Mesothelial cell of epicardium (in vitro differentiated cells): ENCODE measurements around the gene IL19. TPM values are rescaled to one million over a fixed set of nuclear protein-coding genes. Genes with fewer than 3 reads are reported as not detected.

Experiments
- DNase-seq, 2 experiments: peaks; one replicate each; pipeline ENCODE4 v3.0.0; 2021; ENCODE audit warnings: low spot score in 2 of 2; ENCODE audit not compliant: unreplicated experiment in 2 of 2
- H3K27ac Mint-ChIP-seq: 2 replicates; pipeline ENCODE4 v1.8.0; 2021; ENCODE audit warnings: mixed read lengths
- H3K27me3 Mint-ChIP-seq: 2 replicates; pipeline ENCODE4 v1.8.0; 2021; ENCODE audit warnings: low read depth, mixed read lengths
- H3K36me3 Mint-ChIP-seq: 2 replicates; pipeline ENCODE4 v1.8.0; 2021; ENCODE audit warnings: mixed read lengths
- H3K4me1 Mint-ChIP-seq: 2 replicates; pipeline ENCODE4 v1.8.0; 2021; ENCODE audit warnings: mixed read lengths
- H3K4me3 Mint-ChIP-seq: 2 replicates; pipeline ENCODE4 v1.8.0; 2021; ENCODE audit warnings: mild to moderate bottlenecking, moderate library complexity, mixed read lengths
- H3K9me3 Mint-ChIP-seq: 2 replicates; pipeline ENCODE4 v1.8.0; 2021; ENCODE audit warnings: mixed read lengths
- total RNA-seq: library from RNA; stranded (reverse); gene quantifications from 3 replicates; pipeline ENCODE4 v1.2.1, GENCODE V29; 2021
- TF ChIP-seq, protein P1 (sequence below): fragments of 200-600 bp; sonication (generic); IDR thresholded peaks from one replicate; pipeline ENCODE4 v1.5.0; 2021; ENCODE audit warnings: antibody characterized with exemption; ENCODE audit not compliant: unreplicated experiment

Gene IL19
- total RNA-seq, 1 donor from 2014 or later = not detected

DNA sequence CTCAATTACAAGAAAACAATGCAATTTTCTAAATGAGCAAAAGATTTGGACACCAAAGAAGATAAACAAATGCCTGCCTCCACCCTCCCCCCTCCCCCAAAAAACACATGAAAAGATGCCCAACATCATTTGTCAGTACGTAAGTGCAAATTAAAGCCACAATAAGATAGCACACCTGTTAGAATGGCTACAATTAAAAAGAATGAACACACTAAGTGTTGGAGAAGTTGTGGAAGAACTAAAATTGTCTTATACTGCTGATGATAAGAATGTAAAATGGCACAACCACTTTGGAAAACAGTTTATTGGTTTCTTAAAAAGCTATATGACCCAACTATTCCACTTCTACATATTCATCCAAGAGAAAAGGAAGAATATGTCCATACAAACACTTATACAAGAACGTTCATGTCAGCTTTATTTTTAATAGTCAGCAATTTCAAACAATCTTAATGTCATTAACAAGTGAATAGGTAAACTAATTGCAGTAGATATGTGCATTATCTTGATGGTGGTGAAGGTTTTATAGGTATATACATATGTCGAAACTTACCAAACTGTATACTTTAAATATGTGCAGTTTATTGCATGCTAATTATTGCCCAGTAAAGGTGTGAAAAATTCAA is 105.3 kb downstream of the IL19 start:
- no peak overlapping the region for H3K4me3 Mint-ChIP-seq
- no peaks in the 10 kb centered on the region for H3K4me1 Mint-ChIP-seq
- no peak for DNase-seq
- peaks cover 1% of the 10 kb centered on the region for H3K36me3 Mint-ChIP-seq
- no peak overlapping the region for H3K27ac Mint-ChIP-seq
- TF ChIP-seq, protein P1, sequence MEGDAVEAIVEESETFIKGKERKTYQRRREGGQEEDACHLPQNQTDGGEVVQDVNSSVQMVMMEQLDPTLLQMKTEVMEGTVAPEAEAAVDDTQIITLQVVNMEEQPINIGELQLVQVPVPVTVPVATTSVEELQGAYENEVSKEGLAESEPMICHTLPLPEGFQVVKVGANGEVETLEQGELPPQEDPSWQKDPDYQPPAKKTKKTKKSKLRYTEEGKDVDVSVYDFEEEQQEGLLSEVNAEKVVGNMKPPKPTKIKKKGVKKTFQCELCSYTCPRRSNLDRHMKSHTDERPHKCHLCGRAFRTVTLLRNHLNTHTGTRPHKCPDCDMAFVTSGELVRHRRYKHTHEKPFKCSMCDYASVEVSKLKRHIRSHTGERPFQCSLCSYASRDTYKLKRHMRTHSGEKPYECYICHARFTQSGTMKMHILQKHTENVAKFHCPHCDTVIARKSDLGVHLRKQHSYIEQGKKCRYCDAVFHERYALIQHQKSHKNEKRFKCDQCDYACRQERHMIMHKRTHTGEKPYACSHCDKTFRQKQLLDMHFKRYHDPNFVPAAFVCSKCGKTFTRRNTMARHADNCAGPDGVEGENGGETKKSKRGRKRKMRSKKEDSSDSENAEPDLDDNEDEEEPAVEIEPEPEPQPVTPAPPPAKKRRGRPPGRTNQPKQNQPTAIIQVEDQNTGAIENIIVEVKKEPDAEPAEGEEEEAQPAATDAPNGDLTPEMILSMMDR = no peak
- peaks cover 48% of the 10 kb centered on the region for H3K9me3 Mint-ChIP-seq
- H3K27me3 Mint-ChIP-seq = no peaks in the 10 kb centered on the region

DNA sequence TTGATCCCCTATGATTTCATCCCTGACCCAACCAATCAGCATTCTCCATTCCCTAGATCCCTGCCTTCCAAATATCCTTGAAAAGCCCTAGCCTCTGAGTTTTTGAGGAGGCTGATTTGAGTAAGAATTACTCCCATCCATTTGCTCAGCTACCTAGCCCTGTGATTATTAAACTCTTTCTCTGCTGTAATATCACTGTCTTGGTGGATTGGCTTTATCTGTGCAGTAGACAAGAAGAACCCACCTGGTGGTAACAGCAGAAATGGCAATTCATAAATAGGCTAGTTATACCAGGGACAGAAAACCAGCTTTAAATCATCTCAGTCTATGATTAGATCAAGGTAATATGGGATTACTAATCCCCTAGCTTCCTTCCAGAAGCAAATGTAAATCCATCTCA is 107.9 kb downstream of the IL19 start:
- Mint-ChIP-seq H3K9me3 (peaks cover 54% of the 10 kb centered on the region), H3K4me3 (no peak overlapping the region), H3K36me3 (peaks cover 1% of the 10 kb centered on the region), H3K4me1 (no peaks in the 10 kb centered on the region), H3K27ac (no peak overlapping the region), H3K27me3 (no peaks in the 10 kb centered on the region)
- DNase-seq = no peak
- TF ChIP-seq, protein P1 = no peak

DNA sequence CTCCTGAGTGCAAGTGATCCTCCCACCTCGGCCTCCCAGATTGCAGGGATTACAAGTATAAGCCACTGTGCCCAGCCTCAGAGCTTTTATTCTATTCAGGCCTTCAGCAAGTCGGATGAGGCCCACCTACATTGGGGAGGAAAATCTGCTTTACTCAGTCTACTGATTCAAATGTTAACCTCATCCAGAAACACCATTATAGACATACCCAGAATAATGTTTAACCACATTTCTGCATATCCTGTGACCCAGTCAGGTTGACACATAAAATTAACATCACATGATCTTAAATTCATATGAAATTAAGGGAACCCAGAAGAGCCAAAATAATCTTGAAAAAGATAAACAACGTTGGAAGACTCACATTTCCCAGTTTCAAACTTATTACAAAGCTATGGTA is 109.7 kb downstream of the IL19 start:
- DNase-seq = no peak
- H3K27me3 Mint-ChIP-seq = peaks cover 3% of the 10 kb centered on the region
- TF ChIP-seq, protein P1 = no peak
- H3K4me1 Mint-ChIP-seq = no peaks in the 10 kb centered on the region
- no peak overlapping the region for H3K27ac Mint-ChIP-seq
- no peak overlapping the region for H3K4me3 Mint-ChIP-seq
- no peaks in the 10 kb centered on the region for H3K36me3 Mint-ChIP-seq
- H3K9me3 Mint-ChIP-seq = peaks cover 50% of the 10 kb centered on the region

DNA sequence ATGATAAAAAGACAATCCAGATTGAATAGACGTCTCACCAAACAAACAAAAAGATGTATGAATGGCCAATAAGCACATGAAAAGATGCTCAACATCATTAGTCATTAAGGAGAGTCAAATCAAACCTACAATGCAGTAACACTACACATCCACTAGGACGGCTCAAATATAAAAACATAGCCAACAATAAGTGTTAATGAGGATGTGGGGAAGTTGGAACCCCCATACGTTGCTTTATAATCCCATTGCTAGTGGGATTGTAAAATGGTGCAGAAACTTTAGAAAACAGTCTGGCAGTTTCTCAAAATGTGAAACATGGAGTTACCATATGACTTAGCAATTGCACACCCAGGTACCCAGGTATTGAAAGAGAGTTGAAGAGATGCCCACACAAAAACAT is 112.0 kb downstream of the IL19 start:
- TF ChIP-seq, protein P1 = peak; percentile 58
- Mint-ChIP-seq H3K4me1 (peaks cover 4% of the 10 kb centered on the region), H3K27me3 (peaks cover 5% of the 10 kb centered on the region), H3K4me3 (no peak overlapping the region), H3K9me3 (peaks cover 33% of the 10 kb centered on the region), H3K27ac (no peak overlapping the region), H3K36me3 (no peaks in the 10 kb centered on the region)
- DNase-seq = no peak

DNA sequence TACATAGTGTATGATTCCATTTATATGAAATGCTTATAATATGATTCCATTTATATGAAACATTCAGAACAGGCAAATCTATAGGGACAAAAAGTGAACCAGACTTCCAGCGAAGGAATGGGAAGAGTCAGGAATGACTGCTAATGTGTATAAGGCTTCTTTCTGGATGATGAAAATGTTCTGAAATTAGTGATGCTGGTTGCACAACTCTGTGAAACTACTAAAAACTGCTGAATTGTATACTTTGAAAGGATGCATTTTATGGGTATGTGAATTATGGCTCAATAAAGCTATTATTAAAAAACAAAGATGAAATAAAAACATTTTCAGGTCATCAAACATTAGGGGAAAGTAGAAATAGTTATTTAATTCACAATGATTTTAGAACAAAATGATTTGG is 112.6 kb downstream of the IL19 start:
- H3K36me3 Mint-ChIP-seq = no peaks in the 10 kb centered on the region
- peaks cover 4% of the 10 kb centered on the region for H3K4me1 Mint-ChIP-seq
- peaks cover 29% of the 10 kb centered on the region for H3K9me3 Mint-ChIP-seq
- H3K27me3 Mint-ChIP-seq = peaks cover 5% of the 10 kb centered on the region
- H3K27ac Mint-ChIP-seq = no peak overlapping the region
- DNase-seq = no peak
- no peak overlapping the region for H3K4me3 Mint-ChIP-seq
- TF ChIP-seq, protein P1 = no peak

DNA sequence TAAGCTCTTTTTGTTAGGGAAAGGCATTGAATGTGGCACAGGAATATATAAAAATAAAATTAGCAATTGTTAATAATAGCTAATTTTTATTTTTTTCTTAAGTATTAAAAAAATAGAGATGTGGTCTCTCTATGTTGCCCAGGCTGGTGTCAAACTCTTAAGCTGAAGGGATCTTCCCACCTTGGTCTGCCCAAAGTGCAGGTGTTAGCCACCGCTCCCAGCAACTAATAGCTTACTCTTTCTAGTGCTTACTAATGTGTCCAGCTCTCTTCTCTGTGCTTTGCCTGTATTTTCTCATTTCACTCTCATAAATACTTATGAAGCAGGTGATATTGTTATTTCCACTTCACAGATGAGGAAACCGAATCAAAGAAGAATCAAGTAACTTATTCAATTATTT is 113.3 kb downstream of the IL19 start:
- no peak overlapping the region for H3K4me3 Mint-ChIP-seq
- H3K4me1 Mint-ChIP-seq = peaks cover 4% of the 10 kb centered on the region
- TF ChIP-seq, protein P1 = no peak
- peaks cover 23% of the 10 kb centered on the region for H3K9me3 Mint-ChIP-seq
- no peaks in the 10 kb centered on the region for H3K36me3 Mint-ChIP-seq
- peaks cover 9% of the 10 kb centered on the region for H3K27me3 Mint-ChIP-seq
- no peak for DNase-seq
- H3K27ac Mint-ChIP-seq = no peak overlapping the region
